ENCODE measurements around the gene RSPH4A.

RSPH4A gene

DNA sequence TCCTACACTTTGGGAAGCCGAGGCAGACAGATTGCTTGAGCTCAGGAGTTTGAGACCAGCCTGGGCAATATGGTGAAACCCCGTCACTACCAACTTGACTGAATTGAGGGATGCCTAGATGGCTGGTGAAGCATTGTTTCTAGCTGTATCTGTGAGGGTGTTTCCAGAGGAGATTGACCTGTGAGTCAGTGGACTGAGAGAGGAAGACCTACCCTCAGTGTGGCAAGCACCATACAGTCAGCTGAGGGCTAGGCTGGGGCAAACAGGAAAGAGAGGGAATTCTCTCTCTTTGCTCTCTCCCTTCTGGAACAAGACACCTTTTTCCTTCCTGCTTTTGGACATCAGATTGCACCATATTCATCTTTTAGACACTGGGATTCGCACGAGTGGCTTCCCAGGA lies 56.0 kb downstream of the RSPH4A start (continued):
- TF ChIP-seq ZNF626 (tag by site-specific recombination; IDR thresholded peaks at IDR 0.05) = no peak

- Histone ChIP-seq H3K4me1 (ENCODE audit: control insufficient read depth, insufficient read depth, low read length) (no peaks in the 10 kb centered on the region), H3K4me3 (ENCODE audit: low read depth, low read length) (no peak overlapping the region), H3K9me3 (ENCODE audit: control insufficient read depth, insufficient read depth, low read depth, low read length) (no peaks in the 10 kb centered on the region), H3K27ac (ENCODE audit: extremely low read depth, low read depth, low read length) (no peak overlapping the region), H3K36me3 (ENCODE audit: control insufficient read depth in 2 of 2, insufficient read depth in 1 of 2, low read length in 2 of 2) (no peaks in the 10 kb centered on the region)
- TF ChIP-seq RBAK (tag by site-specific recombination; IDR thresholded peaks at IDR 0.05) (no peak), ZNF155 (tag by site-specific recombination; IDR thresholded peaks at IDR 0.05) (no peak), ZNF660 (tag by site-specific recombination; IDR thresholded peaks at IDR 0.05) (no peak), ZFP37 (tag by site-specific recombination; IDR thresholded peaks at IDR 0.05) (no peak), OSR2 (tag by site-specific recombination; IDR thresholded peaks at IDR 0.05) (no peak)
- TF ChIP-seq, protein P1, sequence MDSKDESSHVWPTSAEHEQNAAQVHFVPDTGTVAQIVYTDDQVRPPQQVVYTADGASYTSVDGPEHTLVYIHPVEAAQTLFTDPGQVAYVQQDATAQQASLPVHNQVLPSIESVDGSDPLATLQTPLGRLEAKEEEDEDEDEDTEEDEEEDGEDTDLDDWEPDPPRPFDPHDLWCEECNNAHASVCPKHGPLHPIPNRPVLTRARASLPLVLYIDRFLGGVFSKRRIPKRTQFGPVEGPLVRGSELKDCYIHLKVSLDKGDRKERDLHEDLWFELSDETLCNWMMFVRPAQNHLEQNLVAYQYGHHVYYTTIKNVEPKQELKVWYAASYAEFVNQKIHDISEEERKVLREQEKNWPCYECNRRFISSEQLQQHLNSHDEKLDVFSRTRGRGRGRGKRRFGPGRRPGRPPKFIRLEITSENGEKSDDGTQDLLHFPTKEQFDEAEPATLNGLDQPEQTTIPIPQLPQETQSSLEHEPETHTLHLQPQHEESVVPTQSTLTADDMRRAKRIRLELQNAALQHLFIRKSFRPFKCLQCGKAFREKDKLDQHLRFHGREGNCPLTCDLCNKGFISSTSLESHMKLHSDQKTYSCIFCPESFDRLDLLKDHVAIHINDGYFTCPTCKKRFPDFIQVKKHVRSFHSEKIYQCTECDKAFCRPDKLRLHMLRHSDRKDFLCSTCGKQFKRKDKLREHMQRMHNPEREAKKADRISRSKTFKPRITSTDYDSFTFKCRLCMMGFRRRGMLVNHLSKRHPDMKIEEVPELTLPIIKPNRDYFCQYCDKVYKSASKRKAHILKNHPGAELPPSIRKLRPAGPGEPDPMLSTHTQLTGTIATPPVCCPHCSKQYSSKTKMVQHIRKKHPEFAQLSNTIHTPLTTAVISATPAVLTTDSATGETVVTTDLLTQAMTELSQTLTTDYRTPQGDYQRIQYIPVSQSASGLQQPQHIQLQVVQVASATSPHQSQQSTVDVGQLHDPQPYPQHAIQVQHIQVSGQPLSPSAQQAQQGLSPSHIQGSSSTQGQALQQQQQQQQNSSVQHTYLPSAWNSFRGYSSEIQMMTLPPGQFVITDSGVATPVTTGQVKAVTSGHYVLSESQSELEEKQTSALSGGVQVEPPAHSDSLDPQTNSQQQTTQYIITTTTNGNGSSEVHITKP (tag by site-specific recombination; IDR thresholded peaks at IDR 0.05) = no peak
- TF ChIP-seq, protein P2, sequence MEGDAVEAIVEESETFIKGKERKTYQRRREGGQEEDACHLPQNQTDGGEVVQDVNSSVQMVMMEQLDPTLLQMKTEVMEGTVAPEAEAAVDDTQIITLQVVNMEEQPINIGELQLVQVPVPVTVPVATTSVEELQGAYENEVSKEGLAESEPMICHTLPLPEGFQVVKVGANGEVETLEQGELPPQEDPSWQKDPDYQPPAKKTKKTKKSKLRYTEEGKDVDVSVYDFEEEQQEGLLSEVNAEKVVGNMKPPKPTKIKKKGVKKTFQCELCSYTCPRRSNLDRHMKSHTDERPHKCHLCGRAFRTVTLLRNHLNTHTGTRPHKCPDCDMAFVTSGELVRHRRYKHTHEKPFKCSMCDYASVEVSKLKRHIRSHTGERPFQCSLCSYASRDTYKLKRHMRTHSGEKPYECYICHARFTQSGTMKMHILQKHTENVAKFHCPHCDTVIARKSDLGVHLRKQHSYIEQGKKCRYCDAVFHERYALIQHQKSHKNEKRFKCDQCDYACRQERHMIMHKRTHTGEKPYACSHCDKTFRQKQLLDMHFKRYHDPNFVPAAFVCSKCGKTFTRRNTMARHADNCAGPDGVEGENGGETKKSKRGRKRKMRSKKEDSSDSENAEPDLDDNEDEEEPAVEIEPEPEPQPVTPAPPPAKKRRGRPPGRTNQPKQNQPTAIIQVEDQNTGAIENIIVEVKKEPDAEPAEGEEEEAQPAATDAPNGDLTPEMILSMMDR (tag by site-specific recombination; IDR thresholded peaks at IDR 0.05) = no peak
- ChIA-PET CTCF (interaction anchor here (1.1 kb wide), 1 partner anchor 407 kb away, joined by 3 read pairs; no protein-coding TSS in a partner anchor), POLR2A (no interaction called here)
Measured at GRCh38 chr6:116676021-116676420, 59.7 kb downstream of the RSPH4A start.

DNA sequence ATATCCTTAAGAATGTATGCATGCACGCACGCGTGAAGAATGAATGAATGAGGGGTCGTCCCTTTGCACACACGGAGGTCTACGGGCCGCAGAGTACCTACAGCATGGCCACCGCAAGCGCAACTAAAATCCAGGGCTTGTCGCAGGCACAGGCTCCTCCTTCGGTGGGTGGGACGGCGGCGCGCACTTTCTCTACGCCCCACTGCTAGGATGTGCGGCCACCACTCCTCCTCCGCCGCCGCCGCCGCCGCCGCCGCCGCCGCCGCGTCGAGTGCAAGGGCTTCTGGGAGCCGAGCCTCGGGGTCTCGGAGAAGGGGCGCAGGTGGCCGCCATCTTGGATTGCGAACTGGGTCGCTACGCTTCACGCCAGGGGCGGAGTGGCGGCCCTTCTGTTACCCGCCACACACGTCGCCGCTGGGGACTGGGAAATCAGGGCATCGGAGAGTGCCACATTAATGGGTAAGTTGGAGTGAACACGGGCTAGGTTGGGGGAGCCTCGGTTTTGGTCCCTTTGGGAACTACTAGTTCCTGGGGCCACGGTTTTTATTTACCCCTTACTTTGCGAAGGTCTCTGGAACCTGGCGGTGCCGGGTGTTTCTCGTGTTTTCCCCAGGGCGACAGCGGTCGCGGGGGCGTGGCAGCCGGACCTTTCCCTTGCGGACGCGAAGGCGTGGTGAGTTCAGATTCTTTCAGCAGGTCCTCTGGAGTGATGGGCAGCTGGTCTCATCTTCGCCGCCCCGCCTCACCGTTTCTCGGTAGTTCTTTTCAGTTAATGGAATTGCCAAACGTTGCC lies 64.8 kb downstream of the RSPH4A start, which contains the start of gene KPNA5:
TSS of gene KPNA5 (plus strand) at position 332 of the 793 bp plus-strand sequence. CDS start at position 456, 124 bp downstream.
- POLR2A ChIA-PET = interaction anchor here (1.2 to 2.9 kb wide), 2 partner anchors 13 to 427 kb away, joined by 3 to 15 read pairs; partner anchors contain the start of genes TSPYL4 and ZUP1
- no peak for TF ChIP-seq ZSCAN5A (tag by site-specific recombination; IDR thresholded peaks at IDR 0.05)
- TF ChIP-seq ZNF843 (tag by site-specific recombination; IDR thresholded peaks at IDR 0.05) = peak; percentile 35; the same call in 1 of the 2 replicates
- TF ChIP-seq ZNF248 (tag by site-specific recombination; IDR thresholded peaks at IDR 0.05) = no peak
- TF ChIP-seq ZNF707 (tag by site-specific recombination; IDR thresholded peaks at IDR 0.05) = no peak
- peak; percentile 53 for TF ChIP-seq EGR2 (tag by site-specific recombination; IDR thresholded peaks at IDR 0.05; ENCODE audit: low read depth)
- no peak for TF ChIP-seq GFI1B (tag by site-specific recombination; IDR thresholded peaks at IDR 0.05)
- peak; percentile 97 for TF ChIP-seq ZXDB (tag by site-specific recombination; IDR thresholded peaks at IDR 0.05)
- TF ChIP-seq PRDM1 (tag by site-specific recombination; IDR thresholded peaks at IDR 0.05) = 0 out of 2 replicates have a peak, but pooled peaks have one; percentile 25
- TF ChIP-seq ZNF214 (tag by site-specific recombination; IDR thresholded peaks at IDR 0.05; ENCODE audit: borderline replicate concordance) = no peak
- no peak for TF ChIP-seq ZNF416 (tag by site-specific recombination; IDR thresholded peaks at IDR 0.05)
- TF ChIP-seq KLF1 (tag by site-specific recombination; IDR thresholded peaks at IDR 0.05) = 0 out of 2 replicates have a peak, but pooled peaks have one; percentile 23
- TF ChIP-seq INSM2 (tag by site-specific recombination; IDR thresholded peaks at IDR 0.05) = no peak
- TF ChIP-seq ZNF394 (tag by site-specific recombination; IDR thresholded peaks at IDR 0.05; ENCODE audit: borderline replicate concordance) = 0 out of 2 replicates have a peak, but pooled peaks have one; percentile 13
- peak; percentile 85 for TF ChIP-seq ZNF449 (tag by site-specific recombination; IDR thresholded peaks at IDR 0.05)

More for the DNA sequence above, 64.8 kb downstream of the RSPH4A start, which contains the start of gene KPNA5:
- Histone ChIP-seq H3K4me3 (ENCODE audit: low read depth, low read length) (peak within 1 kb of the TSS; percentile 82), H3K9me3 (ENCODE audit: control insufficient read depth, insufficient read depth, low read depth, low read length) (no peaks in the 10 kb centered on the region), H3K4me1 (ENCODE audit: control insufficient read depth, insufficient read depth, low read length) (peaks cover 4% of the 10 kb centered on the region; the same call in 1 of the 2 replicates), H3K36me3 (ENCODE audit: control insufficient read depth in 2 of 2, insufficient read depth in 1 of 2, low read length in 2 of 2) (peaks cover 0 to 15% of the 10 kb centered on the region in 2 experiments; a peak in 2 of 3 replicates), H3K27ac (ENCODE audit: extremely low read depth, low read depth, low read length) (peak within 1 kb of the TSS; percentile 90)
- CTCF ChIA-PET = interaction anchor here (0.6 kb wide), 1 partner anchor 463 kb away, joined by 3 read pairs; no protein-coding TSS in a partner anchor
